ENCODE measurements around the gene MATK.

MATK gene

DNA sequence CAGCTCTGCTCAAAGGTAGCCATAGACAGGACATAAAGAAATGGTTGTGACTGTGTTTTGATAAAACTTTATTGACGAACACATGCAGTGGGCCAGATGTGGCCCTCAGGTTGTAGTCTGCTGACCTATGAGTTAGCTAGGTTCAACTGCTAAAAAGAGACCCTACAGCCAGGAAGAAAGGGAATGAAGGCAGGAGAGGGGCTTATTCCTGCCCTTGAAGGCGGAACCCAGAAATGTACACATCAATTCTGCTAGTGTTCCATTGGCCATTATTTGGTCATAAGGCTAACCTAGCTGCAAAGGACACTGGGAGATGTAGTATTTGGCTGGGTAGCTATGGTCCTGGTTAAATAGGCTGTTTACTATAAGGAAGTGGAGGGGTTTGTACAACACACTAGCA lies 42.7 kb downstream of the MATK start:
- DNase-seq = no peak

DNA sequence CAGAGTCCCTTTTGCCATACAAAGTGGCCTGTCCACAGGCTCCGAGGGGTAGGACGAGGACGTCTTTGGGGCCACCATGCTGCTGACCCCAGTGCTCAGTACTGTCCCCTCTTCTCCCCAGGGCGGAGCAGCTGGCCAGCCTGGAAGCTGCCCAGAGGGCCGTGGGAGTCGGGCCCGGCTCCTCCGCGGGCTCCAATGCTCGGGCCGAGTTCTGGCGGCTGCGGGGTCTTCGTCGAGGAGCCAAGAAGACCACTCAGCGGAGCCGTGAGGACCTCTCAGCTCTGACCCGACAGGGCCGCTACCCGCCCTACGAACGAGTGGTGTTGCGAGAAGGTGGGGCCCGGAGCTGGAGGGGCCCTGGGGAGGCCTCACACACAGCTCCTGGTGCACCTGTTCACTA lies 45.8 kb downstream of the MATK start:
- DNase-seq = no peak

DNA sequence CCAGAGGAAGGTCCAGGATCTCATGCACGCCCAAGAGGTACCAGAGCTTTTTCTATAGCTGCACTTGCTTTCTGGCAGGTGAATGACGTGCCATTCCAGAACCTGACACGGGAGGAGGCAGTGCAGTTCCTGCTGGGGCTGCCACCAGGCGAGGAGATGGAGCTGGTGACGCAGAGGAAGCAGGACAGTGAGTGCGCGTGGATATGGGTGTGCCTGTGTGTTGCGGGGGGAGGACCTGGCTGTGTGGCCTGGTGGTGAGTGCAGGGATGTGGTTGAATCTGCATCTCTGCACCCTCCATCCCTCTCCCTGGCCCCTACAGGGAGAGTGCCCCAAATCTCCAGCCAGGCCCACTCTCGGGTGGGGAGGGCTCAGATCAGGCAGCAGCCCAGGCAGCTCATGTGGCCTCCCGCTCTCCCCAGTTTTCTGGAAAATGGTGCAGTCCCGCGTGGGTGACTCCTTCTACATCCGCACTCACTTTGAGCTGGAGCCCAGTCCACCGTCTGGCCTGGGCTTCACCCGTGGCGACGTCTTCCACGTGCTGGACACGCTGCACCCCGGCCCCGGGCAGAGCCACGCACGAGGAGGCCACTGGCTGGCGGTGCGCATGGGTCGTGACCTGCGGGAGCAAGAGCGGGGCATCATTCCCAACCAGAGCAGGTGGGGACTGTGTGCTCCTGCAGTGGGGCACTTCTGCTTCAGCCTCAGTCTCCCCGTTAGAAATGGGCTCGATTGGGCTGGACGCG lies 47.5 kb downstream of the MATK start:
- DNase-seq = no peak

DNA sequence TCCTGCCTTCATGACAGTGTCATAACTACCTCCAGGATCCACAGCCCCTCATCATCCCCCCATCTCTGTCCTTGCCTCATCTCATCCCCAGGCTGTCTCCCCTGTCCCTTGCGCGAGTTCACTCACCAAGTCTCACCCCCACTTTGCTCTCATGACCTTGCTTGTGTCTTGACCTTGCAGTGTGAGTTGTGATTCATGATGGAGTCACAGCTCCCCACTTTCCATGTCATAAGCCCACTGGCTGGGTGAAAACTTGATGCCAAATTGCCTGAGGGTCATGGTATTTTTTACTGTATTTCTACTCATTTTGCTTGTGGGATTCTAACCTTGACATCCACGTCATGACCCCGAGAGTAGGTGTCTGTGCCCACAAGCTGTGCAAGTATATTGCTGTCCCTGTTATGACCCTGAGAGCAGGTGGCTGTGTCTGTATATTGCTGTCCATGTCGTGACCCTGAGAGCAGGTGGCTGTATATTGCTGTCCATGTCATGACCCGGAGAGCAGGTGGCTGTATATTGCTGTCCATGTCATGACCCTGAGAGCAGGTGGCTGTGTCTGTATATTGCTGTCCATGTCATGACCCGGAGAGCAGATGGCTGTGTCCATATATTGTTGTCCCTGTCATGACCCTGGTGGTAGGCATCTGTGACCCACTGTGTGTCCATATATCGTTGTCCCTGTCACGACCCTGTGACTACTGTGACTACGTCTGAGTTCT lies 48.5 kb downstream of the MATK start:
- no peak for DNase-seq

DNA sequence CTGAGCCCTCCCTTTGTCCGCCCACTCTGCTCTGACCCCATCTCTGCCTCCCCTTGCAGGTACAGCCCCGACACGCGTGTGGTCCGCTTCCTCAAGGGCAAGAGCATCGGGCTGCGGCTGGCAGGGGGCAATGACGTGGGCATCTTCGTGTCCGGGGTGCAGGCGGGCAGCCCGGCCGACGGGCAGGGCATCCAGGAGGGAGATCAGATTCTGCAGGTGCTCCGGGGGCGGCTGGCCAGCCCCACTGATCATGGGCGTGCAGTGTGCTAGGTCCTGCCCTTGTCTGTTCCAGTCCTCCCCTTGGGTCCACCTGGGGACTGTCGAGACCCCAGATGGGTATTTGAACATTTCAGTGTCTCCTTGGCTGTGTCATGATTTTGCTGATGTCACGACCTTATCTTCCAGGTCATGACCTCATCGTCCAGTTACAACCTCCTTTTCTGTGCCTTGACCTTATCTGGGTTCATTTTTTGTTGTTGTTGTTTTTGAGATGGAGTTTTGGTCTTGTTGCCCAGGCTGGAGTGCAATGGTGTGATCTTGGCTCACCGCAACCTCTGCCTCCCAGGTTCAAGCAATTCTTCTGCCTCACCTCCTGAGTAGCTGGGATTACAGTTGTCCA lies 50.0 kb downstream of the MATK start:
- no peak for DNase-seq

DNA sequence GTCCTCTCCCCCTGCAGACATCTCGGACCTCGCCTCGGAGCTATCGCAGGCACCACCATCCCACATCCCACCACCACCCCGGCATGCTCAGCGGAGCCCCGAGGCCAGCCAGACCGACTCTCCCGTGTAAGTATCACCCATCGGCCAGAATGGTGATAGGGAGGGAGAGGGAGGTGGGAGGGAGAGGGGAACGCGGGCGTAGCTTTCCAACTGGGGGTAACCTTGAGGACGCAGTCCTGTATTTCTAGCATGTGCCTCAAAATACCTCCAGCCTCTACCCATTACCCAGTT lies 51.9 kb downstream of the MATK start:
- DNase-seq = no peak

DNA sequence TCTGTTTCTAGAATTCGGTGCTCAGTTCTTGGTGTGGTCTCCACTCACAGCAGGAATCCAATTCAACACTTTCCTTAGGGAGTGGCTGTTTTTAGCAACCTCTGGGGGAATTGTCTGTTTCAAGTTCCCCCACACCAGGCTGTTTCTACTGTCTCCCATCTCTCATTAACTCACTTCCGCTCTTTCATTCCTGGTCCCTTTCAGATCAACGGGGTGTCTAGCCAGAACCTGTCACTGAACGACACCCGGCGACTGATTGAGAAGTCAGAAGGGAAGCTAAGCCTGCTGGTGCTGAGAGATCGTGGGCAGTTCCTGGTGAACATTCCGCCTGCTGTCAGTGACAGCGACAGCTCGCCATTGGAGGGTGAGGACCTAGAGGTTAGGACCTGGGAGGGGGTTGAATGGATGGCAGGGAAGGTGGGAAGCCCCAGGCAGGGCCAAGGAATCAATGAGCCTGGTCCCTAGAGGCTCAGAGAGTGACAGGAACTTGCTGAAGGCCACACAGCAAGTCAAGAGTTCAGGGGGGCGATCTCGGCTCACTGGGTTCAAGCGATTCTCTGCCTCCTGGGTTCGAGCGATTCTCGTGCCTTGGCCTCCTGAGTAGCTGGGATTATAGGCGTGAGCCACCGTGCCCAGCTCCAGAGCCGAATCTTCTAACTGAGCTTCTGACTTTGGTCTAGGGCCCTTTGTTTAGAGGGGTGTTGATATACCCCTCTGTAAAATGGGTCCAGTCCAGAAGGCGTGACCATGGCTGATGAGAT lies 52.5 kb downstream of the MATK start:
- no peak for DNase-seq

DNA sequence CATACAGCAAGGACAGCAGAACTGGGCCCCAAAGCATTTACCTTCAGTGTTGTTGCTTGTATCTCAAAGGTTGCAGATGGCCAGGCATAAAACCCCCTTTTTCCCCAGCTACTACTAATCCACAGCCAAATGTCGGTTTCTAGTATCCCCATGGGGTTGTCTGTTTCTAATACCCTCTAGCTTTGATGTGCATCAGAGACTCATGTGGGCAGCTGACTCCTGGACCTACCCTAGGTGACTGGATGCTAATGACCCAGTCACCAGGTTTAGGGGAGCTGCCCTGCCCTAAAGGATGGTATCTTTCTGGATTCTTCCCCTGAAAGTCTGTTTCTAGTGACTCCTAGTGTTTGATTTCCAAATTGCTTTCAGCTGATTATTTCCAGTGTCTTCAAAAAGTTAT lies 54.1 kb downstream of the MATK start:
- DNase-seq = no peak

DNA sequence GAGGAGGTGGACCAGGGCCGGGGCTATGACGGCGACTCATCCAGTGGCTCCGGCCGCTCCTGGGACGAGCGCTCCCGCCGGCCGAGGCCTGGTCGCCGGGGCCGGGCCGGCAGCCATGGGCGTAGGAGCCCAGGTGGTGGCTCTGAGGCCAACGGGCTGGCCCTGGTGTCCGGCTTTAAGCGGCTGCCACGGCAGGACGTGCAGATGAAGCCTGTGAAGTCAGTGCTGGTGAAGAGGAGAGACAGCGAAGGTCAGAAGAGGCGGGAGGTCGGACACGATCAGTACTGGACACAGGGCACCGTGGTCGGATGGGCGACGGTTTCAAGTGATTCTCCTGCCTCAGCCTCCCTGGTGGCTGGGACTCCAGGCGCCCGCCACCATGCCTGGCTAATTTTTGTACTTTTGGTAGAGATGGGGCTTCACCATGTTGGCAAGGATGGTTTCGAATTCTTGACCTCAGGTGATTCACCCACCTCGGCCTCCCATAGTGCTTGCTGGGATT lies 55.7 kb downstream of the MATK start:
- no peak for DNase-seq
